Activated CD8-positive, alpha-beta memory T cell treated with anti-CD3 and anti-CD28 coated beads, Interleukin-2, amount 10 ng/mL, durations not matched to agents 7 days and 5 days (primary cell): ENCODE measurements around the gene OMP. TPM values are rescaled to one million over a fixed set of nuclear protein-coding genes. Genes with fewer than 3 reads are reported as not detected.
"Not testable (repeated sequence)": the region's sequence is repeated elsewhere in the genome, so short reads cannot be mapped to it uniquely, and the experiment has no call there.

Experiments used
- ATAC-seq: fragments of 150-1000 bp; cut with Tn5 transposase; one replicate; pipeline ENCODE4 v1.10.0; 2021; ENCODE audit warnings: moderate library complexity
- CTCF ChIA-PET: fragments of 350-600 bp; sonication (Branson Sonifier 250); formaldehyde crosslinking; loops from one replicate; lab custom pipeline; 2021; ENCODE audit warnings: antibody characterized with exemption; lab: Charles Lee
- DNase-seq: peaks from one replicate; pipeline ENCODE4 v3.0.0-alpha.2; 2020
- H3K27ac Mint-ChIP-seq: one replicate; pipeline ENCODE4 v1.8.0; 2021; ENCODE audit warnings: mild to moderate bottlenecking, mixed read lengths
- H3K27me3 Mint-ChIP-seq: one replicate; pipeline ENCODE4 v1.8.0; 2021; ENCODE audit warnings: mixed read lengths
- H3K36me3 Mint-ChIP-seq: one replicate; pipeline ENCODE4 v1.8.0; 2021; ENCODE audit warnings: mild to moderate bottlenecking, mixed read lengths
- H3K4me1 Mint-ChIP-seq: one replicate; pipeline ENCODE4 v1.8.0; 2021; ENCODE audit warnings: mixed read lengths
- H3K4me3 Mint-ChIP-seq: one replicate; pipeline ENCODE4 v1.8.0; 2021; ENCODE audit warnings: mild to moderate bottlenecking, moderate library complexity, mixed read lengths
- H3K9me3 Mint-ChIP-seq: one replicate; pipeline ENCODE4 v1.8.0; 2022; ENCODE audit warnings: low read depth, mixed read lengths
- total RNA-seq, 2 experiments: library from RNA; stranded (reverse); gene quantifications; one replicate each; pipeline ENCODE4 v1.2.3, GENCODE V29; 2021

OMP gene
- total RNA-seq, 2 experiments from 2014 or later: not detected

GRCh38 chr11:77093056-77093891 is 9.4 kb upstream of the OMP start:
- Mint-ChIP-seq H3K4me3 (no peak overlapping the region), H3K36me3 (no peaks in the 10 kb centered on the region), H3K27ac (no peak overlapping the region), H3K9me3 (no peaks in the 10 kb centered on the region), H3K27me3 (no peaks in the 10 kb centered on the region), H3K4me1 (peaks cover 6% of the 10 kb centered on the region)
- DNase-seq (no peak), ATAC-seq (no peak)
- CTCF ChIA-PET: interaction anchor here (1.0 to 4.8 kb wide), 8 partner anchors 12 to 173 kb away, joined by 3 to 54 read pairs (median 8); no protein-coding TSS in a partner anchor

DNA sequence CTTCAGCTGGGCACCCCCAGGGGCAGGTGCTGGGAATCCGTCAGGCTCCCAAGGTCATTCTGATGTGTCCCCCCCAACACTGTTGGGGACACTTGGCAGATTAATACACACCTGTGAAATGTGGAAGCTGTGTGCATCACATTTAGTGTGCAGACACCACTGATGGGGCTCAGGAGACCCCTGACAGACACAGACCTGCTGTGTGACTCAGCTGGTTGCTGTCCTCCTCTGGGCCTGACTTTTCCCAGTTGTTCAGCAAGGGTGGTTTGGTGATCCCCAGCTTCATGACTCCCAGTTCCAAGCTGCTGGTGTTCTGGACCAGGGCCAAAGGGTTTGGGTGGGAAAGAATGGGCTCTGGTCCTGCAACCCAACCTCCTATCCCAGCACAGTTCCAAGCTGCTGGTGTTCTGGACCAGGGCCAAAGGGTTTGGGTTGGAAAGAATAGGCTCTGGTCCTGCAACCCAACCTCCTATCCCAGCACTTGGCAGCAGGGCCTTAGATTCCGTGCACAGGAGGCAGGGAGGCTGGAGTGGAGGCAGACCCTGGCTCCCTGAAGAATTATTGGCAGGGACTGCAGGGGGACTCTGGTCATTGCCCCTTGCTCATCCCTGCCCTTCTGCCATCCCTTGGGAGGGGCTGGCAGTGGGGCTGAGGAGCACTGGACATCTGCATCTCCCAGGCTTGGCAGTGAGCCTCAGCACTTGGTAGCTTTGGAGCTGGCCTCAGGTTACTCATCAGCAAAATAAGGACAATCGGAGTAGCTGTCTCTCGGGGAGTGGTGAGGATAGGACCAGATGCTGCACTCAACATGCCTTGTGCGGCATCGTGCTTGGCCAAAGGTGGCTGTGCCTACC is 8.4 kb upstream of the OMP start:
- peaks cover 6% of the 10 kb centered on the region for H3K4me1 Mint-ChIP-seq
- H3K27me3 Mint-ChIP-seq: no peaks in the 10 kb centered on the region
- DNase-seq (no peak), ATAC-seq (no peak)
- H3K36me3 Mint-ChIP-seq: no peaks in the 10 kb centered on the region
- CTCF ChIA-PET: interaction anchor here (1.2 to 4.8 kb wide), 5 partner anchors 25 to 174 kb away, joined by 3 to 54 read pairs (median 5); no protein-coding TSS in a partner anchor
- no peaks in the 10 kb centered on the region for H3K9me3 Mint-ChIP-seq
- no peak overlapping the region for H3K27ac Mint-ChIP-seq
- no peak overlapping the region for H3K4me3 Mint-ChIP-seq

DNA sequence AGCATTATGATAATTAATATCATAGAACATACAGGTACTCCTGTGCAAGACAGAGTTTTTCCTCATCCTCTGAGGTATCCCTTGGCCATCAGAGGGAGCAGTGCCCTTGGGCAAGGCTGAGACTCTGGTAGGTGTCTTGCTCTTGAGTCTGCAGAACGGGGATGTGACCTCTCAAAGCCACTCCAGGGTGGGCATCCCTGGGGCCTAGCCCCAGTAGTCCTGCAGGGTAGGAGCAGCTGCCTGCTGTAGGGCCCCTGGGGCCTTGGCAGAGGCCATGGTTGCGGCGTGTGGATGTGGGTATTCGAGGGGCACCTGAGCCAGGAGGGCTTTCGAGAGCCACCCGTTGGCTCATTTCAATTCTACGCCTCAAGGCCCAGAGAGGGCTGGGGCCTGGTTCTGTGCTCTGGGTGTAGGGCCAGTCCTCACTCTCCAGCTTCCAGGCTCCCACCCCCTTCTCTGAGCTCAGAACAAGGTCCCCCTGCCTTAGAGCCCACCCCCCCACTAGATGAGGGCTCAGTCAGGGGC is 7.7 kb upstream of the OMP start:
- H3K27me3 Mint-ChIP-seq: no peaks in the 10 kb centered on the region
- ATAC-seq (no peak), DNase-seq (no peak)
- no peak overlapping the region for H3K4me3 Mint-ChIP-seq
- no peaks in the 10 kb centered on the region for H3K9me3 Mint-ChIP-seq
- no peaks in the 10 kb centered on the region for H3K36me3 Mint-ChIP-seq
- CTCF ChIA-PET: interaction anchor here (1.0 to 4.8 kb wide), 5 partner anchors 12 to 175 kb away, joined by 3 to 54 read pairs (median 5); no protein-coding TSS in a partner anchor
- no peak overlapping the region for H3K27ac Mint-ChIP-seq
- peaks cover 6% of the 10 kb centered on the region for H3K4me1 Mint-ChIP-seq

- H3K36me3 Mint-ChIP-seq: no peaks in the 10 kb centered on the region
Observed at GRCh38 chr11:77095551-77096490, 6.8 kb upstream of the OMP start.

GRCh38 chr11:77096591-77097019 is 6.0 kb upstream of the OMP start:
- DNase-seq: no peak
- CTCF ChIA-PET: interaction anchor here (1.0 kb wide), 1 partner anchor 31 kb away, joined by 3 read pairs; no protein-coding TSS in a partner anchor
- Mint-ChIP-seq H3K9me3 (no peaks in the 10 kb centered on the region), H3K27me3 (no peaks in the 10 kb centered on the region), H3K27ac (no peak overlapping the region), H3K4me1 (no peaks in the 10 kb centered on the region), H3K4me3 (no peak overlapping the region), H3K36me3 (peaks cover 2% of the 10 kb centered on the region)
- ATAC-seq: no peak

More at GRCh38 chr11:77095551-77096490, 6.8 kb upstream of the OMP start:
- Mint-ChIP-seq H3K27ac (no peak overlapping the region), H3K27me3 (no peaks in the 10 kb centered on the region), H3K4me3 (no peak overlapping the region), H3K4me1 (peaks cover 4% of the 10 kb centered on the region), H3K9me3 (no peaks in the 10 kb centered on the region)
- DNase-seq (no peak), ATAC-seq (no peak)
- CTCF ChIA-PET: interaction anchor here (1.0 to 1.9 kb wide), 3 partner anchors 13 to 48 kb away, joined by 4 to 5 read pairs (median 5); no protein-coding TSS in a partner anchor

GRCh38 chr11:77097180-77097579 is 5.5 kb upstream of the OMP start:
- H3K27ac Mint-ChIP-seq, H3K4me3 Mint-ChIP-seq, ATAC-seq, H3K36me3 Mint-ChIP-seq, DNase-seq, H3K9me3 Mint-ChIP-seq, H3K27me3 Mint-ChIP-seq, H3K4me1 Mint-ChIP-seq: not testable (repeated sequence)
- CTCF ChIA-PET: interaction anchor here (1.0 kb wide), 1 partner anchor 30 kb away, joined by 3 read pairs; no protein-coding TSS in a partner anchor

GRCh38 chr11:77100166-77101042 is 2.2 kb upstream of the OMP start:
- Mint-ChIP-seq H3K4me1 (no peaks in the 10 kb centered on the region), H3K27me3 (no peaks in the 10 kb centered on the region), H3K4me3 (no peak overlapping the region), H3K9me3 (no peaks in the 10 kb centered on the region), H3K27ac (no peak overlapping the region), H3K36me3 (peaks cover 2% of the 10 kb centered on the region)
- DNase-seq (no peak), ATAC-seq (no peak)
- CTCF ChIA-PET: interaction anchor here (1.0 to 1.6 kb wide), 5 partner anchors 14 to 73 kb away, joined by 3 to 4 read pairs (median 3); partner anchors contain the start of gene MYO7A

GRCh38 chr11:77101043-77101537 is 1.6 kb upstream of the OMP start:
- DNase-seq: no peak
- H3K9me3 Mint-ChIP-seq: no peaks in the 10 kb centered on the region
- peaks cover 2% of the 10 kb centered on the region for H3K36me3 Mint-ChIP-seq
- H3K4me3 Mint-ChIP-seq: no peak overlapping the region
- no peak overlapping the region for H3K27ac Mint-ChIP-seq
- CTCF ChIA-PET: interaction anchor here (1.0 to 1.6 kb wide), 5 partner anchors 14 to 74 kb away, joined by 3 to 4 read pairs (median 3); partner anchors contain the start of gene MYO7A
- H3K27me3 Mint-ChIP-seq: no peaks in the 10 kb centered on the region
- no peaks in the 10 kb centered on the region for H3K4me1 Mint-ChIP-seq
- ATAC-seq: no peak

DNA sequence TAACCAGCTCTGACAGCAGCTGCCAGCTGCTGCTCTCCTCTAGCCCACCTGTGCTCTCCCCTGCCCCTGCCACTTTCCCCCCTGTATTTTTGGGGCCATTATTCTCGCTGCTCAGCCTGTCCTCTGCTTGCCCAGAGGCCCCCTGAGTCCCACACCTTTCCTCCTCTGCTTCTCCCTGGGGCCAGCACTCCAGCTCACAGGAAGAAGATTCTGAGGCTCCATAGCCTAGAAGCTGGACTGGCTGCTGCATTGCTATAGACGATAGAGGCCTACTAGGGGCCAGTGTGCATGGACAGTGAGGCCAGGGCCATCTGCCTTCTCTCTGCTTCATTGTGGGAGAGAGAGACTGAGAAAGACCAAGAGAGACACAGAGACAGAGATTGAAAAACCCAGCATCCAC is 679 bp downstream of the OMP start:
- Mint-ChIP-seq H3K27me3 (peaks cover 3% of the 10 kb centered on the region), H3K4me1 (no peaks in the 10 kb centered on the region), H3K36me3 (peaks cover 2% of the 10 kb centered on the region), H3K27ac (no peak overlapping the region), H3K9me3 (no peaks in the 10 kb centered on the region), H3K4me3 (no peak overlapping the region)
- ATAC-seq (no peak), DNase-seq (no peak)
- CTCF ChIA-PET: interaction anchor here (0.9 to 1.4 kb wide), 2 partner anchors 12 to 183 kb away, joined by 3 read pairs; no protein-coding TSS in a partner anchor

- no peaks in the 10 kb centered on the region for H3K4me1 Mint-ChIP-seq
- H3K27ac Mint-ChIP-seq: no peak overlapping the region
- H3K9me3 Mint-ChIP-seq: no peaks in the 10 kb centered on the region
- peaks cover 3% of the 10 kb centered on the region for H3K27me3 Mint-ChIP-seq
- DNase-seq (no peak), ATAC-seq (no peak)
- no peak overlapping the region for H3K4me3 Mint-ChIP-seq
- CTCF ChIA-PET: interaction anchor here (0.6 to 3.1 kb wide), 3 partner anchors 13 to 57 kb away, joined by 3 to 14 read pairs (median 4); partner anchors contain the start of gene CAPN5
- peaks cover 2% of the 10 kb centered on the region for H3K36me3 Mint-ChIP-seq
Observed at GRCh38 chr11:77104727-77105126, 2.1 kb downstream of the OMP start.

- ATAC-seq: no peak
- CTCF ChIA-PET: interaction anchor here (0.8 to 3.1 kb wide), 3 partner anchors 15 to 186 kb away, joined by 3 to 14 read pairs (median 8); no protein-coding TSS in a partner anchor
- no peaks in the 10 kb centered on the region for H3K9me3 Mint-ChIP-seq
- H3K27ac Mint-ChIP-seq: no peak overlapping the region
- no peak for DNase-seq
- no peak overlapping the region for H3K4me3 Mint-ChIP-seq
- no peaks in the 10 kb centered on the region for H3K36me3 Mint-ChIP-seq
- H3K4me1 Mint-ChIP-seq: no peaks in the 10 kb centered on the region
- H3K27me3 Mint-ChIP-seq: peaks cover 3% of the 10 kb centered on the region
Observed at GRCh38 chr11:77106321-77106720, 3.7 kb downstream of the OMP start.
